ENCODE measurements around the gene TXNRD2.

DNA sequence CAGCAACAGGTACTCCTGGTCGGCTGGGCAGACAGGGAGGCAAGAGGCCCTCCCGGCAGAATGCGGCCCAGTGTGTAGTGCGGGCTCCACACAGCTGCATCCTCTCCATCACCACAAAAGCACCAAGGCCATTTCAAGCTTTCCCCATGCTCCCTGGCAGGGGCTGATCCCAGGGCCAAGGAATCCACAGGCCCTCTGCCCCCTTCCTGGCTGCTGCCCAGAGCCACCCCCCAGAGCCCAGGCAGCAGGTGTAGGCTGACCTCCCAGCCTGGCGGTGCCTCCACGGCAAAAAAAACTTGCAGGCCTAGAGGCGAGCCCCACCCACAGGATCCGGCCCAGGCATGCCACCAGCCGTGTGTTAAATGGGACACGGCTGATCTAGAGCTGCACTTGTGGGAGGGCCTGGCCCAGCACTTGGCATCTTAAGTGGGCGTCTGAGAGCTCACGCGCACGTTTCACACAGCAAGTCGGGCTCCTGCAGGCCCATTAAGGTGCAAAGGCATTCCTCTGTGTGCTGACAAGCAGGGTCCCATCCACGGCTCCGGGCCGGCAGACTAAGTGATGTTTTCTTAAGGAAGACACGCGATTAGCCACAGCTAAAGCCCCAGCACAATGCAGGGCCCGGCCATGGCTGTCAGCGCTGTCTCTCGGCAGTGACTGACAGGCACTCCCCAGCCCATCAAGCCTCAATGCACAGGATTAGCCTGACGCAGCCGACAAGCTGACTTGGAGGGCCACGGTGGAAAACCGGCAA, 67.1 kb downstream of the TXNRD2 start:
- TF ChIP-seq, protein P1, sequence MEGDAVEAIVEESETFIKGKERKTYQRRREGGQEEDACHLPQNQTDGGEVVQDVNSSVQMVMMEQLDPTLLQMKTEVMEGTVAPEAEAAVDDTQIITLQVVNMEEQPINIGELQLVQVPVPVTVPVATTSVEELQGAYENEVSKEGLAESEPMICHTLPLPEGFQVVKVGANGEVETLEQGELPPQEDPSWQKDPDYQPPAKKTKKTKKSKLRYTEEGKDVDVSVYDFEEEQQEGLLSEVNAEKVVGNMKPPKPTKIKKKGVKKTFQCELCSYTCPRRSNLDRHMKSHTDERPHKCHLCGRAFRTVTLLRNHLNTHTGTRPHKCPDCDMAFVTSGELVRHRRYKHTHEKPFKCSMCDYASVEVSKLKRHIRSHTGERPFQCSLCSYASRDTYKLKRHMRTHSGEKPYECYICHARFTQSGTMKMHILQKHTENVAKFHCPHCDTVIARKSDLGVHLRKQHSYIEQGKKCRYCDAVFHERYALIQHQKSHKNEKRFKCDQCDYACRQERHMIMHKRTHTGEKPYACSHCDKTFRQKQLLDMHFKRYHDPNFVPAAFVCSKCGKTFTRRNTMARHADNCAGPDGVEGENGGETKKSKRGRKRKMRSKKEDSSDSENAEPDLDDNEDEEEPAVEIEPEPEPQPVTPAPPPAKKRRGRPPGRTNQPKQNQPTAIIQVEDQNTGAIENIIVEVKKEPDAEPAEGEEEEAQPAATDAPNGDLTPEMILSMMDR (IDR thresholded peaks at IDR 0.05): no peak
- TF ChIP-seq POLR2A (IDR thresholded peaks at IDR 0.05): no peak

Measured in right lobe of liver (tissue), 4 donors.